HepG2 (cell line): ENCODE data around the gene SLCO2A1. TPM values are rescaled to one million over a fixed set of nuclear protein-coding genes. Genes with fewer than 3 reads are reported as not detected.

Source experiments
- ATAC-seq: fragments of 200-7000 bp; cut with Tn5 transposase; 3 replicates; pipeline ENCODE4 v1.9.1; 2020; ENCODE audit warnings: mild to moderate bottlenecking, moderate library complexity
- BruUV-seq: library from RNA; stranded (reverse); fragments of 400-500 nt; replicated peaks from 2 replicates; lab custom pipeline; 2021; lab: Mats Ljungman, UMichigan
- CTCF ChIA-PET: fragments of 300-600 bp; formaldehyde crosslinking; extraction: SDS; loops from one replicate; lab custom pipeline; 2021; ENCODE audit warnings: low total read pairs, inconsistent platforms, low intra/inter-chr PET ratio; lab: Yijun Ruan, JAX
- POLR2A ChIA-PET: fragments of 350-600 bp; sonication (Branson Sonifier 250); formaldehyde crosslinking; loops from one replicate; lab custom pipeline; 2020; ENCODE audit warnings: antibody characterized with exemption, inconsistent platforms; lab: Yijun Ruan, JAX
- DNase-seq: peaks from one replicate; pipeline ENCODE4 v3.0.0-alpha.2; 2015; ENCODE audit warnings: low spot score
- FAIRE-seq: peaks from 3 replicates; lab custom pipeline; 2011; peaks lifted over from hg19 to GRCh38; lab: Jason Lieb, UNC
- H2AFZ ChIP-seq: one replicate; pipeline ENCODE4 v1.6.1; 2011; ENCODE audit warnings: low read length, inconsistent platforms
- H3K27ac ChIP-seq: fragments of 300-600 bp; 3 replicates; pipeline ENCODE4 v1.8.0; 2011; ENCODE audit warnings: mixed run types, mild to moderate bottlenecking, mixed read lengths, low read length, inconsistent platforms; ENCODE audit not compliant: insufficient read depth; ENCODE audit errors: extremely low read length
- H3K27me3 ChIP-seq, 2 experiments: fragments of 200-600 bp in 1 of 2; 2 replicates in 1 of 2; 3 replicates in 1 of 2; pipeline versions ENCODE4 v1.6.0 to v1.8.0; 2011; ENCODE audit warnings: low read length in 2 of 2, mild to moderate bottlenecking in 2 of 2, moderate library complexity in 2 of 2, inconsistent platforms in 1 of 2; ENCODE audit not compliant: insufficient read depth in 2 of 2, control insufficient read depth in 1 of 2
- H3K36me3 ChIP-seq, 2 experiments: fragments of 200-600 bp in 1 of 2; replicated peaks in 1 of 2; 2 replicates in 1 of 2; 3 replicates in 1 of 2; pipeline versions ENCODE4 v1.5.1 to v1.8.0; 2011; ENCODE audit warnings: low read length in 2 of 2, inconsistent platforms in 1 of 2; ENCODE audit not compliant: insufficient read depth in 2 of 2, control insufficient read depth in 1 of 2
- H3K4me1 ChIP-seq: 2 replicates; pipeline ENCODE4 v1.5.1; 2012; ENCODE audit warnings: low read length, inconsistent platforms; ENCODE audit not compliant: insufficient read depth
- H3K4me2 ChIP-seq: 2 replicates; pipeline ENCODE4 v1.6.0; 2011; ENCODE audit warnings: low read depth, low read length, inconsistent platforms
- H3K4me3 ChIP-seq, 3 experiments: fragments of 200-600 bp in 1 of 3; sonication (generic), shearing (Covaris generic) in 1 of 3; replicated peaks in 1 of 3; 2 replicates each; pipeline ENCODE4 v1.5.1; 2011 to 2016; ENCODE audit warnings: low read length in 3 of 3, inconsistent platforms in 2 of 3, low read depth in 2 of 3, mild to moderate bottlenecking in 2 of 3, control low read depth in 1 of 3, mixed read lengths in 1 of 3; ENCODE audit not compliant: insufficient read depth in 1 of 3
- H3K79me2 ChIP-seq: one replicate; pipeline ENCODE4 v1.6.1; 2011; ENCODE audit warnings: low read length, inconsistent platforms; ENCODE audit not compliant: insufficient read depth
- H3K9ac ChIP-seq: 2 replicates; pipeline ENCODE4 v1.6.0; 2011; ENCODE audit warnings: mild to moderate bottlenecking, low read depth, low read length, inconsistent platforms; ENCODE audit not compliant: insufficient read depth
- H3K9me3 ChIP-seq: 2 replicates; pipeline ENCODE4 v1.5.1; 2012; ENCODE audit warnings: mild to moderate bottlenecking, low read length
- H4K20me1 ChIP-seq: 2 replicates; pipeline ENCODE4 v1.6.0; 2011; ENCODE audit warnings: inconsistent platforms, mild to moderate bottlenecking, low read length, moderate library complexity; ENCODE audit not compliant: insufficient read depth
- CAMTA2 ChIP-seq: sonication (generic); formaldehyde crosslinking; IDR thresholded peaks from 2 replicates; pipeline ENCODE4 v1.4.0; 2020; ENCODE audit warnings: mild to moderate bottlenecking, missing genetic modification reagents, borderline replicate concordance
- DPF2 ChIP-seq: sonication (generic); formaldehyde crosslinking; IDR thresholded peaks from 2 replicates; pipeline ENCODE4 v1.4.0; 2020; ENCODE audit warnings: mild to moderate bottlenecking, low read depth, missing genetic modification reagents, borderline replicate concordance
- HMG20A ChIP-seq: IDR thresholded peaks from 2 replicates; pipeline ENCODE4 v1.6.1; 2016; ENCODE audit warnings: borderline replicate concordance
- ZFP41 ChIP-seq: sonication (generic); formaldehyde crosslinking; IDR thresholded peaks from 2 replicates; pipeline ENCODE4 v1.4.0; 2020; ENCODE audit warnings: mild to moderate bottlenecking, missing genetic modification reagents, borderline replicate concordance
- ZMYM2 ChIP-seq: sonication (generic); formaldehyde crosslinking; IDR thresholded peaks from 2 replicates; pipeline ENCODE4 v1.8.0; 2022; ENCODE audit warnings: mild to moderate bottlenecking, missing genetic modification reagents
- WGBS: methylation state at CpG from one replicate; pipeline ENCODE4 v1.1.6; 2017; ENCODE audit warnings: low lambda C conversion rate; 5-methylcytosine and 5-hydroxymethylcytosine counted together
- in situ Hi-C: cut with HindIII; loops from 2 replicates; pipeline ENCODE4 v1.10.0; 2017; ENCODE audit warnings: low pct_unique_long_range_greater_than_20kb; ENCODE audit not compliant: extremely low pct_ligation_motif_present
- intact Hi-C: fragments of 100-400 bp; cut with micrococcal nuclease; formaldehyde crosslinking; loops from one replicate; pipeline ENCODE4 v1.10.0; 2022; ENCODE audit not compliant: unreplicated experiment
- polyA plus RNA-seq, 8 experiments: library from polyadenylated mRNA; depleted of rRNA in 3 of 8; stranded (reverse) in 7 of 8; unstranded in 1 of 8; fragments of >200 nt; fragmentation: Illumina TruSeq in 4 of 8; extraction: Trizol in 4 of 8; gene quantifications; 2 replicates each; pipeline versions ENCODE4 v1.2.1 to v1.2.3, GENCODE V29; 2011 to 2016; ENCODE audit warnings: low read depth in 4 of 8, missing spikeins in 1 of 8, mixed read lengths in 1 of 8; ENCODE audit not compliant: insufficient read depth in 1 of 8
- total RNA-seq, 5 experiments: library from RNA; depleted of rRNA; stranded (reverse); fragments of >200 nt; fragmentation: Illumina TruSeq; extraction: Trizol; gene quantifications; 2 replicates each; pipeline ENCODE4 v1.2.3, GENCODE V29; 2016; ENCODE audit warnings: low read depth in 1 of 5
- TF ChIP-seq, protein P1 (sequence below): sonication (generic); formaldehyde crosslinking; IDR thresholded peaks from 2 replicates; pipeline ENCODE4 v1.4.0; 2020; ENCODE audit warnings: mild to moderate bottlenecking, missing genetic modification reagents
- TF ChIP-seq, protein P2 (sequence below), 2 experiments: fragments of 450-650 bp in 1 of 2; sonication (generic) in 1 of 2; formaldehyde crosslinking; IDR thresholded peaks; 2 replicates each; pipeline versions ENCODE4 v1.5.0 to v1.8.0; 2020 to 2022; ENCODE audit warnings: mild to moderate bottlenecking in 1 of 2, missing genetic modification reagents in 1 of 2

The SLCO2A1 gene
- total and polyA plus RNA-seq, 2 of the 13 experiments (the other 11 are each of a cell fraction or from before 2014, with no cell fraction given) = 0.04 TPM; not detected in 1

DNA sequence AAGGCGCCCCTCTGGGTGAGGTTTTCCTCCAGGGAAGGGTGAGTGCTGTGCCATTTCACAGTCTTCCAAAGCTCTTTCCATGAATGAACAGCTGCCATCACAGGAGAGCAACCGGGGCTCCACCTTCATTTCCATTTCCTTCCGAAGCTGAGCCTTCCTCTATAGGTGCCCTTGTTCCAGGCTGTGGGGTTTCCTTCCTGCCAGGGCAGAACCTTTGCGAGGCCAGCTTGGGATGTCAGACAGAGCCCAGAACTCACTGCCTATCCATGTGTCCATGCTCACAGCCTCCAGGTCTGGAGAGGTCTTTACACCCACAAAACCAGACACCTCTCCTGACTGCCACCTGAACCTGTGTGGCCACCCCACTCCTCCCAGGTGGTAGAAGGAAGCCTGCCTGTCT is 49.2 kb downstream of the SLCO2A1 start:
- Histone ChIP-seq H2AFZ (no peak overlapping the region), H3K4me1 (no peaks in the 10 kb centered on the region), H3K27me3 (peaks cover 0 to 20% of the 10 kb centered on the region in 2 experiments; a peak in 2 of 5 replicates), H3K9me3 (no peaks in the 10 kb centered on the region), H3K4me2 (no peak overlapping the region), H3K36me3 (no peaks in the 10 kb centered on the region), H3K4me3 (no peak overlapping the region), H4K20me1 (no peaks in the 10 kb centered on the region), H3K79me2 (no peaks in the 10 kb centered on the region), H3K9ac (no peak overlapping the region), H3K27ac (no peak overlapping the region)
- ChIA-PET CTCF (no interaction called here), POLR2A (no interaction called here)
- TF ChIP-seq ZFP41 (CRISPR knock-in tag) (no peak), CAMTA2 (CRISPR knock-in tag) (no peak), HMG20A (no peak), ZMYM2 (CRISPR knock-in tag) (no peak), DPF2 (no peak)
- TF ChIP-seq, protein P1, sequence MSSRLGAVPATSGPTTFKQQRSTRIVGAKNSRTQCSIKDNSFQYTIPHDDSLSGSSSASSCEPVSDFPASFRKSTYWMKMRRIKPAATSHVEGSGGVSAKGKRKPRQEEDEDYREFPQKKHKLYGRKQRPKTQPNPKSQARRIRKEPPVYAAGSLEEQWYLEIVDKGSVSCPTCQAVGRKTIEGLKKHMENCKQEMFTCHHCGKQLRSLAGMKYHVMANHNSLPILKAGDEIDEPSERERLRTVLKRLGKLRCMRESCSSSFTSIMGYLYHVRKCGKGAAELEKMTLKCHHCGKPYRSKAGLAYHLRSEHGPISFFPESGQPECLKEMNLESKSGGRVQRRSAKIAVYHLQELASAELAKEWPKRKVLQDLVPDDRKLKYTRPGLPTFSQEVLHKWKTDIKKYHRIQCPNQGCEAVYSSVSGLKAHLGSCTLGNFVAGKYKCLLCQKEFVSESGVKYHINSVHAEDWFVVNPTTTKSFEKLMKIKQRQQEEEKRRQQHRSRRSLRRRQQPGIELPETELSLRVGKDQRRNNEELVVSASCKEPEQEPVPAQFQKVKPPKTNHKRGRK (CRISPR knock-in tag) = no peak
- TF ChIP-seq, protein P2, sequence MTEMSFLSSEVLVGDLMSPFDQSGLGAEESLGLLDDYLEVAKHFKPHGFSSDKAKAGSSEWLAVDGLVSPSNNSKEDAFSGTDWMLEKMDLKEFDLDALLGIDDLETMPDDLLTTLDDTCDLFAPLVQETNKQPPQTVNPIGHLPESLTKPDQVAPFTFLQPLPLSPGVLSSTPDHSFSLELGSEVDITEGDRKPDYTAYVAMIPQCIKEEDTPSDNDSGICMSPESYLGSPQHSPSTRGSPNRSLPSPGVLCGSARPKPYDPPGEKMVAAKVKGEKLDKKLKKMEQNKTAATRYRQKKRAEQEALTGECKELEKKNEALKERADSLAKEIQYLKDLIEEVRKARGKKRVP (CRISPR knock-in tag; IDR thresholded peaks at IDR 0.05) = no peak
- 4% methylated on average over 3 of the region's 4 CpGs for WGBS
- intact Hi-C loops = no loop called here
- ATAC-seq (no peak), FAIRE-seq (no peak), DNase-seq (no peak)
- in situ Hi-C loops = no loop called here
- no TSS peak for BruUV-seq
